ENCODE results near the gene FAM135A. TPM values are rescaled to one million over a fixed set of nuclear protein-coding genes. Genes with fewer than 3 reads are reported as not detected.

FAM135A gene
- total and polyA plus RNA-seq, 10 of the 15 experiments (the other 5 are each of a cell fraction or from before 2014, with no cell fraction given): 3.9 to 24.5 (median 13.7) TPM

- in situ Hi-C loops (cut with MboI): no loop called here
- no peak overlapping the region for H3K4me2 ChIP-seq (ENCODE audit: control insufficient read depth, insufficient read depth)
- ChIA-PET CTCF (interaction anchor here (0.6 to 6.4 kb wide), 5 partner anchors 10 to 238 kb away, joined by 3 to 70 read pairs (median 5); no protein-coding TSS in a partner anchor), SMC1A (ENCODE audit: uncharacterized antibody, unreplicated experiment) (interaction anchor here (1.1 to 3.7 kb wide), 5 partner anchors 10 to 168 kb away, joined by 3 to 21 read pairs (median 5); partner anchors contain the start of gene SDHAF4), RAD21 (ENCODE audit: unreplicated experiment) (interaction anchor here (0.7 to 3.4 kb wide), 4 partner anchors 9 to 138 kb away, joined by 3 to 15 read pairs (median 4); no protein-coding TSS in a partner anchor), POLR2A (interaction anchor here (0.5 kb wide), 1 partner anchor 47 kb away, joined by 3 read pairs; no protein-coding TSS in a partner anchor)
- no peak for ATAC-seq
- H3K4me1 ChIP-seq (ENCODE audit: control insufficient read depth, insufficient read depth, low read length): no peaks in the 10 kb centered on the region
- no peaks in the 10 kb centered on the region for H3K36me3 ChIP-seq (ENCODE audit: control insufficient read depth in 2 of 2, insufficient read depth in 2 of 2, low read length in 1 of 2)
- H2AFZ ChIP-seq (ENCODE audit: control insufficient read depth, low read depth, low read length): no peak overlapping the region
- intact Hi-C loops (cut with micrococcal nuclease; ENCODE audit: unreplicated experiment): loop anchor here (5.0 kb wide), 1 partner anchor 139 kb away; no protein-coding TSS in a partner anchor
- no peaks in the 10 kb centered on the region for H3K27me3 ChIP-seq (replicated peaks in 1 of 2; ENCODE audit: control insufficient read depth in 2 of 2, insufficient read depth in 2 of 2, low read length in 1 of 2)
- H3K9ac ChIP-seq (ENCODE audit: control insufficient read depth, insufficient read depth, low read length): no peak overlapping the region
- BruUV-seq (replicated peaks): no TSS peak
- no peak overlapping the region for H3K27ac ChIP-seq (ENCODE audit: control insufficient read depth, insufficient read depth)
- no peak for FAIRE-seq
- TF ChIP-seq LARP7 (IDR thresholded peaks at IDR 0.05): no peak
- TF ChIP-seq ZNF592 (IDR thresholded peaks at IDR 0.05): no peak
- no peak for TF ChIP-seq SP1 (IDR thresholded peaks at IDR 0.05; ENCODE audit: low read depth, low read length)
- no peak for TF ChIP-seq CBX5 (IDR thresholded peaks at IDR 0.05; ENCODE audit: low read depth)
- no peak for TF ChIP-seq ZNF274 (IDR thresholded peaks at IDR 0.05; ENCODE audit: insufficient read depth, insufficient read length)
- no peak for TF ChIP-seq POLR2AphosphoS2 (IDR thresholded peaks at IDR 0.05; ENCODE audit: low read depth, low read length)
- TF ChIP-seq MLLT1 (IDR thresholded peaks at IDR 0.05): no peak
- no peak for DNase-seq (ENCODE audit: low read depth, low spot score)
- WGBS (ENCODE audit: insufficient coverage, insufficient replicate concordance, low lambda C conversion rate, missing lambda C conversion rate): 98% methylated on average over 3 of the region's 3 CpGs
- H3K4me3 ChIP-seq: no peak overlapping the region
- no peaks in the 10 kb centered on the region for H4K20me1 ChIP-seq (ENCODE audit: control insufficient read depth, insufficient read depth)
- no peaks in the 10 kb centered on the region for H3K79me2 ChIP-seq (ENCODE audit: control insufficient read depth, insufficient read depth, low read length)
- no peaks in the 10 kb centered on the region for H3K9me3 ChIP-seq (replicated peaks; ENCODE audit: control insufficient read depth, insufficient read depth, low read length)
Observed at GRCh38 chr6:70547905-70548304, 134.6 kb downstream of the FAM135A start.

Data from GM12878 (cell line).